Common myeloid progenitor, CD34-positive (primary cell): ENCODE data around the gene SLC7A1.

Source experiments
- CTCF ChIA-PET: fragments of 350-600 bp; sonication (Branson Sonifier 250); formaldehyde crosslinking; loops from one replicate; lab custom pipeline; 2021; ENCODE audit warnings: antibody characterized with exemption; lab: Charles Lee
- POLR2A ChIA-PET: fragments of 350-600 bp; sonication (Branson Sonifier 250); formaldehyde crosslinking; loops from one replicate; lab custom pipeline; 2021; ENCODE audit warnings: antibody characterized with exemption; lab: Charles Lee
- DNase-seq, 3 donors: peaks; one replicate each; pipeline versions ENCODE4 v3.0.0 to v3.0.0-alpha.2; 2013
- H3K27ac ChIP-seq, 2 experiments: 1 replicate in 1 of 2; 2 replicates in 1 of 2; pipeline ENCODE4 v1.7.0; 2013; ENCODE audit warnings: inconsistent platforms in 2 of 2, low read length in 2 of 2, mild to moderate bottlenecking in 2 of 2, low read depth in 1 of 2, moderate library complexity in 1 of 2; ENCODE audit not compliant: severe bottlenecking in 2 of 2, insufficient read depth in 1 of 2, poor library complexity in 1 of 2
- H3K27me3 ChIP-seq, 5 experiments: replicated peaks in 2 of 5; 1 replicate in 3 of 5; 2 replicates in 2 of 5; pipeline versions ENCODE4 v1.6.1 to v1.7.0; 2013; ENCODE audit warnings: low read length in 4 of 5, mild to moderate bottlenecking in 2 of 5, moderate library complexity in 2 of 5, inconsistent platforms in 1 of 5; ENCODE audit not compliant: insufficient read depth in 5 of 5, control insufficient read depth in 4 of 5
- H3K36me3 ChIP-seq, 4 experiments: 1 replicate in 2 of 4; 2 replicates in 2 of 4; pipeline versions ENCODE4 v1.6.1 to v1.7.0; 2013; ENCODE audit warnings: low read length in 3 of 4, control low read depth in 1 of 4, mild to moderate bottlenecking in 1 of 4; ENCODE audit not compliant: control insufficient read depth in 4 of 4, insufficient read depth in 4 of 4
- H3K4me1 ChIP-seq, 4 experiments: 1 replicate in 3 of 4; 2 replicates in 1 of 4; pipeline versions ENCODE4 v1.6.1 to v1.7.1; 2013; ENCODE audit warnings: low read length in 3 of 4, mild to moderate bottlenecking in 3 of 4, control low read depth in 1 of 4, inconsistent platforms in 1 of 4, moderate library complexity in 1 of 4; ENCODE audit not compliant: control insufficient read depth in 4 of 4, insufficient read depth in 4 of 4; ENCODE audit errors: control extremely low read depth in 1 of 4
- H3K4me3 ChIP-seq, 7 experiments: 1 replicate in 4 of 7; 2 replicates in 3 of 7; pipeline versions ENCODE4 v1.5.1 to v1.7.0; 2013; ENCODE audit warnings: mild to moderate bottlenecking in 7 of 7, low read length in 6 of 7, moderate library complexity in 6 of 7, inconsistent platforms in 2 of 7, low read depth in 2 of 7, control low read depth in 1 of 7; ENCODE audit not compliant: insufficient read depth in 4 of 7, control insufficient read depth in 1 of 7; ENCODE audit errors: extremely low read depth in 1 of 7
- H3K9me3 ChIP-seq, 5 experiments: 1 replicate in 4 of 5; 2 replicates in 1 of 5; pipeline versions ENCODE4 v1.6.1 to v1.7.1; 2013; ENCODE audit warnings: low read length in 4 of 5, mild to moderate bottlenecking in 2 of 5, inconsistent platforms in 1 of 5, low read depth in 1 of 5, moderate library complexity in 1 of 5; ENCODE audit not compliant: control insufficient read depth in 4 of 5, insufficient read depth in 2 of 5; ENCODE audit errors: control extremely low read depth in 1 of 5
- WGBS: methylation state at CpG from one replicate; pipeline ENCODE4 v1.1.5; 2013; ENCODE audit not compliant: insufficient coverage; 5-methylcytosine and 5-hydroxymethylcytosine counted together

Gene SLC7A1

DNA sequence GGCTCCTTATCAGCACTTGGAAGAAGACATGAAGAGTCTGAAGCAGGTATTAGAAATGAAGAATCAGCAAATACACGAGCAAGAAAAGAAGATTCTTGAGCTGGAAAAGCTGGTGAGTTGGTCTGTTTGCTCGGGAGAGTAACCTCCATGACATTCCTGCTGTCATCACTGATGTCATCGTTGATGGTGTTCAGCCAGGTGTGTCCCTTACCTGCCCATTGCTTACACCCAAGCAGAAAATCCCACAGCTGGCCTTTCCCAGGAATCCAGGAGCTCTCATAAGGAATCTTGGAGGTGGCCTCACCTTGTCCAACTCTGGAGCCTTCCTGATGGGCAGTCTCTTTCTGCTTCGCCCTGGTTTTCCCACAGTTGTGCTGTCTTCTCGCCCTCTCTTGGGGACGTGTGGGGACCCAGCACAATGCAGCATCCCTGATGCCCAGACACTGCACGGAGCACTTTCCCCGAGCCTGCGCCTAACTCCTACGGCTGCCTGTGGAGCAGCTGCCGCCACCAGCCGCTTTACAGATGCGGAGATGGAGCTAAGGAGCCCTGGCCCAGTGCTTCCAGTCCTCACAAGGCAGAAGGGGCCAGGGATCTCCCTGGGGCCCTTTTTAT, 97.0 kb downstream of the SLC7A1 start:
- no peaks in the 10 kb centered on the region for H3K36me3 ChIP-seq

DNA sequence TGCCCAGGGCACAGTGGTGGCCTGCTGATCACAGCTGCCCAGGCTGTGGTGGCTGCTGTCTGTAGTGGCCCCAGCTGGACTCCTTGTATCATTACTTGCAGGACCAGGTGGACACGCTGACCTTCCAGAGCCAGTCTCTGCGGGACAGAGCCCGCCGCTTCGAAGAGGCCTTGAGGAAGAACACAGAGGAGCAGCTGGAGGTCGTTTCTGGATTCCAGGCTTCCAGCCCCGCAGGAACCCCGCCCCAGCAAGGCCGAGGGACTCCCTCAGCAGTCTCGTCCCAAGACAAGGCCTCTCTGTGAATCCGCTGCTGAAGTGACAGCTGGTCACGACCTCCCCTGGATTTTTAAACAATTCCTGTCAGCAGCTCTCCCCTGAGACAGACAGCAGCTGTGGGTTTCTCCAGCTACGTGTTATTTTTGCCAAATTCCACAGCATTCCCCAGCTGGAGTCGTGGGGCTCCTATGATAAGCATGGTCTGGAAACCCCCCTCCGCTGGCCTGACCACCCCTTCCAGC, 98.3 kb downstream of the SLC7A1 start:
- no peaks in the 10 kb centered on the region for H3K9me3 ChIP-seq
- ChIA-PET POLR2A (no interaction called here), CTCF (interaction anchor here (1.3 to 5.4 kb wide), 7 partner anchors 9 to 42 kb away, joined by 4 to 30 read pairs (median 5); no protein-coding TSS in a partner anchor)
- peaks cover 2 to 23% (median 16%) of the 10 kb centered on the region in 4 experiments for H3K4me1 ChIP-seq
- no peaks in the 10 kb centered on the region for H3K36me3 ChIP-seq
- DNase-seq: no peak
- H3K4me3 ChIP-seq: no peak overlapping the region
- H3K27me3 ChIP-seq: peaks cover 0 to 1% (median 0%) of the 10 kb centered on the region in 5 experiments
- no peak overlapping the region for H3K27ac ChIP-seq
- WGBS: 97% methylated on average over 11 of the region's 15 CpGs

More for the DNA sequence above, 97.0 kb downstream of the SLC7A1 start:
- Histone ChIP-seq H3K9me3 (no peaks in the 10 kb centered on the region), H3K4me3 (no peak overlapping the region), H3K27me3 (peaks cover 0 to 14% (median 4%) of the 10 kb centered on the region in 5 experiments), H3K27ac (no peak overlapping the region), H3K4me1 (peaks cover 2 to 23% (median 16%) of the 10 kb centered on the region in 4 experiments)
- ChIA-PET CTCF (interaction anchor here (1.3 to 5.4 kb wide), 5 partner anchors 7 to 44 kb away, joined by 4 to 30 read pairs (median 6); no protein-coding TSS in a partner anchor), POLR2A (no interaction called here)
- WGBS: 95% methylated on average over 13 of the region's 13 CpGs
- DNase-seq: no peak

DNA sequence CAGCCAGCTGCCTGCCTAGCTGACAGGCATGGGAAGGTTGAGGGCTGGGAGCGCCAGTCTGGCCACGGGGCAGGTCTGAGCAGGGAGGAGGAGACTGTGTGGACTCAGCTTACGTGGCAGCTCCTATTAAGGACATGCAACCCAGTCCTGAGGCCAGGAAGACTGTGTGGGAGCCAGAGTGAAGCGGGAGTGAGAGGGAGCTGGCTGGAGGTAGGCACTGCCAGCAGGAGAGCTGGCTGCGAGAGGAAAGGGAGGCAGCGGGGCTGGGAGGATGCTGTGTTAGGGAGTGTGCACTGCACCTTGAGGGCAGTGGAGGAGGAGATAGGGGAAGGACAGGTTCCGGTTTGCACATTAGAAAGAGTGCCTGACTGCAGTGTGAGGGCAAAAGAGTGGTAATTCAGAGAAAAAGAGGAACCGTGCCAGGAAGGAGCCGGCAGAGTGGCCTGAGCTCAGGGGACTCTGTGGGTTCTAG, 99.2 kb downstream of the SLC7A1 start:
- Histone ChIP-seq H3K9me3 (no peaks in the 10 kb centered on the region), H3K27ac (no peak overlapping the region), H3K27me3 (no peaks in the 10 kb centered on the region), H3K36me3 (no peaks in the 10 kb centered on the region), H3K4me3 (peak overlapping the region in 4 of 7 experiments; percentile 21 to 63 (median 33)), H3K4me1 (peaks cover 2 to 23% (median 16%) of the 10 kb centered on the region in 4 experiments)
- POLR2A ChIA-PET: interaction anchor here (0.7 kb wide), 1 partner anchor 213 kb away, joined by 3 read pairs; no protein-coding TSS in a partner anchor
- WGBS: 3% methylated on average over 9 of the region's 9 CpGs
- DNase-seq: peak; percentile 43 to 84 (median 80)
- CTCF ChIA-PET: interaction anchor here (1.0 to 5.4 kb wide), 6 partner anchors 9 to 42 kb away, joined by 3 to 30 read pairs (median 6); no protein-coding TSS in a partner anchor

DNA sequence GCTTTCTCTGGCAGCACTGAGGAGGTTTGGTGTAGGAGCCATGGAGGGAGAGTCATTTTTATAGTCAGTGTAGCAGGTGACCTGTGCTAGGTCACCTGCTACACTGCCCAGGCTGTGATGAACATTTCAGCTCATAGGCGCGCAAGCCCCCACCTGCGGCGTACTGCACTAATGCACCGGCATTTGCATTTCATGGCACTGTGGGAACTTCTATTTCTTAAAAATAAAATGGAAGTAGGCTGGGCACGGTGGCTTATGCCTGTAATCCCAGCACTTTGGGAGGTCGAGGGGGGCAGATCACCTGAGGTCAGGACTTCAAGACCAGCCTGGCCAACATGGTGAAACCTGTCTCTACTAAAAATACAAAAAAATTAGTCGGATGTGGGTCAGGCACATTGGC, 101.0 kb downstream of the SLC7A1 start:
- Histone ChIP-seq H3K4me1 (peaks cover 2 to 23% (median 16%) of the 10 kb centered on the region in 4 experiments), H3K4me3 (no peak overlapping the region), H3K9me3 (no peaks in the 10 kb centered on the region), H3K27ac (no peak overlapping the region), H3K27me3 (peaks cover 0 to 2% (median 0%) of the 10 kb centered on the region in 5 experiments), H3K36me3 (no peaks in the 10 kb centered on the region)
- ChIA-PET CTCF (interaction anchor here (0.7 to 2.2 kb wide), 2 partner anchors 21 kb away, joined by 4 to 6 read pairs; no protein-coding TSS in a partner anchor), POLR2A (no interaction called here)
- WGBS: 100% methylated on average over 8 of the region's 8 CpGs
- no peak for DNase-seq

DNA sequence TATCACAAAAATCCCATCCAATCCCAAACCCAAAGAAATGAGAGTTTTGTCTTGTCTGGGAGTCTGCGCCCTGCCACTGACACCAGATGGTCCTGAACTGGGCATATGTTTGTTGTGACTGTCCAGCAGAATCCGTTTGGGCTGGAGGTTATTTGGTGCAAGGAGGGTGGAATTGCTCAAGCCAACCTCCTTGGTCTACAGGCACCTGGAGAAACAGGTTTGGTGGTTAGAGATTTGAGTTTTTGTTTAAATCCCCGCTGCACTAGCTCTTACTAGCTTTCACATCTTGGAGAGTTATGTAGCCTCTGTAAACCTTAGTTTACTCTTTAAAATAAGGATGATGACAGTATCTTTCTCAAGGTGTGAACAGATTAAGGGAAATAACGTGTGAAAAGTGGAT, 101.7 kb downstream of the SLC7A1 start:
- peaks cover 2 to 23% (median 16%) of the 10 kb centered on the region in 4 experiments for H3K4me1 ChIP-seq
- H3K36me3 ChIP-seq: no peaks in the 10 kb centered on the region
- peaks cover 0 to 2% (median 0%) of the 10 kb centered on the region in 5 experiments for H3K27me3 ChIP-seq
- H3K27ac ChIP-seq: no peak overlapping the region
- H3K9me3 ChIP-seq: no peaks in the 10 kb centered on the region
- CTCF ChIA-PET: interaction anchor here (1.0 to 2.2 kb wide), 2 partner anchors 9 to 20 kb away, joined by 3 to 6 read pairs; no protein-coding TSS in a partner anchor
- H3K4me3 ChIP-seq: no peak overlapping the region
- no peak for DNase-seq
- 100% methylated on average over 2 of the region's 4 CpGs for WGBS
- POLR2A ChIA-PET: no interaction called here

DNA sequence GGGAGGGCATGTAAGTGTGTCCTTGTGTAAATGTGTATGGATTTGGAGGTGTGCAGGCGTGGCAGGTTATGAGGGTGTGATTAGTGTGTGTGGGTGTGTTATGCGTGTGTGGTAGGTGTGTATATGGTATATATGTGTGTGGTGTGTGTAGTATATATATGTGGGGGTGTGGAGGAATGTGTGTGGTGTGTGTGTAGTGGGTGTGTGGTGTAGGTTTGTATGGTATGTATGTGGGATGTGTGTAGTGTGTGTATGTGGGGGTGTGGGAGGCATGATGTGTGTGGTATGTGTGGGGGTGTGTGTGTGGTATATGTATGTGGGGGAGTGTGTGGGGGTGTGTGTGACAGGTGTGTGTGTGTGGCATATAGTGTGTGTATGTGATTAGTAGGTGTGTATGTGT, 104.2 kb downstream of the SLC7A1 start:
- ChIA-PET POLR2A (no interaction called here), CTCF (no interaction called here)
- 0% methylated on average over 1 of the region's 2 CpGs for WGBS

DNA sequence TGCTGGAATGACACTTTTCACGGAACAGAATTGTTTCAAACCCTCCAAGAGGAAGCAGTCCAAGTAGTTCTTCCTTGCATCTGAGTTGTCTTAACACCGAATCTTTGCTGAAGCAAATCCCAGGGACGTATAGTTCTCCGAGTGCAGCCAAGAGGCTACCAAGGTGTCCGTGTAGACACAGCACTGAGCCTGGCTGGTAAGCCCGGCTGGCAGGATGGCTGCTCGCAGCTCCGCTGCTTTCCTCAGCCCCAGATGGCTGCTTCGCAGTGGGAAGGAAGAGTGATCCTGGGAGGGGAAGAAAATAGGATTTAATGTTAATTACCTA, 105.0 kb downstream of the SLC7A1 start:
- ChIA-PET POLR2A (no interaction called here), CTCF (interaction anchor here (1.6 kb wide), 1 partner anchor 17 kb away, joined by 4 read pairs; no protein-coding TSS in a partner anchor)
- DNase-seq: no peak
- H3K9me3 ChIP-seq: no peaks in the 10 kb centered on the region
- H3K27ac ChIP-seq: no peak overlapping the region
- H3K27me3 ChIP-seq: peaks cover 0 to 2% (median 0%) of the 10 kb centered on the region in 5 experiments
- H3K4me3 ChIP-seq: no peak overlapping the region
- WGBS: 95% methylated on average over 9 of the region's 9 CpGs
- H3K4me1 ChIP-seq: no peaks in the 10 kb centered on the region
- H3K36me3 ChIP-seq: no peaks in the 10 kb centered on the region

More for the DNA sequence above, 104.2 kb downstream of the SLC7A1 start:
- peaks cover 0 to 2% (median 0%) of the 10 kb centered on the region in 5 experiments for H3K27me3 ChIP-seq
- peaks cover 2 to 7% (median 5%) of the 10 kb centered on the region in 4 experiments for H3K4me1 ChIP-seq
- H3K9me3 ChIP-seq: no peaks in the 10 kb centered on the region
- no peak for DNase-seq
- no peak overlapping the region for H3K27ac ChIP-seq
- H3K4me3 ChIP-seq: no peak overlapping the region
- H3K36me3 ChIP-seq: no peaks in the 10 kb centered on the region
